Endothelial cell (in vitro differentiated cells): ENCODE measurements around the gene PARVB. TPM values are rescaled to one million over a fixed set of nuclear protein-coding genes. Genes with fewer than 3 reads are reported as not detected.
A peak's percentile ranks its signal among the peaks of the same experiment; 100 is the strongest.

ENCODE experiments used
- DNase-seq: peaks from one replicate; pipeline ENCODE4 v3.0.0; 2021; ENCODE audit warnings: low spot score
- H3K27ac Mint-ChIP-seq: one replicate; pipeline ENCODE4 v1.8.0; 2021; ENCODE audit warnings: mixed read lengths, inconsistent platforms; ENCODE audit not compliant: unreplicated experiment
- H3K27me3 Mint-ChIP-seq: one replicate; pipeline ENCODE4 v1.8.0; 2021; ENCODE audit warnings: mild to moderate bottlenecking, moderate library complexity, mixed read lengths, inconsistent platforms; ENCODE audit not compliant: unreplicated experiment
- H3K36me3 Mint-ChIP-seq: one replicate; pipeline ENCODE4 v1.8.0; 2021; ENCODE audit warnings: mild to moderate bottlenecking, low read depth, mixed read lengths, inconsistent platforms; ENCODE audit not compliant: unreplicated experiment
- H3K4me1 Mint-ChIP-seq: one replicate; pipeline ENCODE4 v1.8.0; 2021; ENCODE audit warnings: mild to moderate bottlenecking, mixed read lengths, inconsistent platforms; ENCODE audit not compliant: unreplicated experiment
- H3K4me3 Mint-ChIP-seq: one replicate; pipeline ENCODE4 v1.8.0; 2021; ENCODE audit warnings: mild to moderate bottlenecking, mixed read lengths, inconsistent platforms; ENCODE audit not compliant: unreplicated experiment
- H3K9me3 Mint-ChIP-seq: one replicate; pipeline ENCODE4 v1.8.0; 2021; ENCODE audit warnings: mixed read lengths, inconsistent platforms; ENCODE audit not compliant: unreplicated experiment
- total RNA-seq: library from RNA; stranded (reverse); fragmentation: NEBNext Ultra II Directional; extraction: Animal tissue kit (Norgen Biotek cat#: 25700); gene quantifications from one replicate; pipeline ENCODE4 v1.2.1, GENCODE V29; 2021; ENCODE audit not compliant: unreplicated experiment
- TF ChIP-seq, protein P1 (sequence below): fragments of 200-600 bp; sonication (generic); IDR thresholded peaks from one replicate; pipeline ENCODE4 v1.5.0; 2021; ENCODE audit warnings: antibody characterized with exemption; ENCODE audit not compliant: unreplicated experiment

PARVB gene
- total RNA-seq, 1 donor from 2014 or later = 105 TPM

DNA sequence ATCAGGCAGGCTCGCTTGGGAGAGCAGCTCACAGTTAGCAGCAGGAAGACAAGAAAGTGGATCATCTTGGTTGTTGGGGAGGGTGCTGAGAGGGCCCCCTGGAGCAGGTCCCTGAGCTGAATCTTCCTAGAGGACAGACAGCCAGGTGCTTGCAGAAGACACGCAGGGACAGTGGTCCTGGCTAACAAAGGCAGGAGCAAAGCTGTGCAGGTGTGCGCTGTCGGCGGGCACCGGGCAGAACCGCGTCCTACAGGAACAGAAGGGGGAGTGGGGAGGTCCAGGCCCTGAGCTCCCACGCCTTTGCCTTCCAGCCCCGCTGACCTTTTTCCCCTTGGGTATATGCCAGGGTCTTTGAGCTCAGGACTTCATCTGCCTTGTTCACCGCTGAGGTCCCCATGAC, 30.1 kb upstream of the PARVB start:
- Mint-ChIP-seq H3K4me1 (peaks cover 2% of the 10 kb centered on the region), H3K27me3 (peaks cover 3% of the 10 kb centered on the region), H3K27ac (no peak overlapping the region), H3K9me3 (no peaks in the 10 kb centered on the region), H3K36me3 (peaks cover 34% of the 10 kb centered on the region), H3K4me3 (no peak overlapping the region)
- TF ChIP-seq, protein P1, sequence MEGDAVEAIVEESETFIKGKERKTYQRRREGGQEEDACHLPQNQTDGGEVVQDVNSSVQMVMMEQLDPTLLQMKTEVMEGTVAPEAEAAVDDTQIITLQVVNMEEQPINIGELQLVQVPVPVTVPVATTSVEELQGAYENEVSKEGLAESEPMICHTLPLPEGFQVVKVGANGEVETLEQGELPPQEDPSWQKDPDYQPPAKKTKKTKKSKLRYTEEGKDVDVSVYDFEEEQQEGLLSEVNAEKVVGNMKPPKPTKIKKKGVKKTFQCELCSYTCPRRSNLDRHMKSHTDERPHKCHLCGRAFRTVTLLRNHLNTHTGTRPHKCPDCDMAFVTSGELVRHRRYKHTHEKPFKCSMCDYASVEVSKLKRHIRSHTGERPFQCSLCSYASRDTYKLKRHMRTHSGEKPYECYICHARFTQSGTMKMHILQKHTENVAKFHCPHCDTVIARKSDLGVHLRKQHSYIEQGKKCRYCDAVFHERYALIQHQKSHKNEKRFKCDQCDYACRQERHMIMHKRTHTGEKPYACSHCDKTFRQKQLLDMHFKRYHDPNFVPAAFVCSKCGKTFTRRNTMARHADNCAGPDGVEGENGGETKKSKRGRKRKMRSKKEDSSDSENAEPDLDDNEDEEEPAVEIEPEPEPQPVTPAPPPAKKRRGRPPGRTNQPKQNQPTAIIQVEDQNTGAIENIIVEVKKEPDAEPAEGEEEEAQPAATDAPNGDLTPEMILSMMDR = no peak
- DNase-seq = no peak

DNA sequence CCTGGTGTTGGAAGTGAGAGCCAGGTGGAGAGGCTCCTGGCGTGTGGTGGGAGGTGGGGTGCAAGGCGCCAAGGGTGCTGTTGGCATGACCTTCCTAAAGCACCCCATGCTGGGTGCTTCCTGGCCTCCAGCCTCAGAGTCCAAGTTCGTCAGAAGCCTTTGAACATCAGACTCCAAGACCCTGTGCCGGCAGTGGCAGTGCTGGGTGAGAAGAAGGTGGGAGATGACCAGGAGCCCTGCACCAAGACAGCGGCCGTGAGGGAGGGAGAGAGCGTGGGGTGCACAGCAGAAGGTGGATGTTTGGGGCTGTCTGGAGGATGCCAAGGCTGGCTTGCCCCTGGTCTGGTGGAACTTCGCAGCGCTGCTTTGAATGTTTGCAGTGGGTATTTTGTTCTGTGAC, 29.7 kb upstream of the PARVB start:
- Mint-ChIP-seq H3K36me3 (peaks cover 38% of the 10 kb centered on the region), H3K4me1 (peaks cover 2% of the 10 kb centered on the region), H3K4me3 (no peak overlapping the region), H3K9me3 (no peaks in the 10 kb centered on the region), H3K27me3 (peaks cover 3% of the 10 kb centered on the region), H3K27ac (no peak overlapping the region)
- TF ChIP-seq, protein P1 = no peak
- no peak for DNase-seq

DNA sequence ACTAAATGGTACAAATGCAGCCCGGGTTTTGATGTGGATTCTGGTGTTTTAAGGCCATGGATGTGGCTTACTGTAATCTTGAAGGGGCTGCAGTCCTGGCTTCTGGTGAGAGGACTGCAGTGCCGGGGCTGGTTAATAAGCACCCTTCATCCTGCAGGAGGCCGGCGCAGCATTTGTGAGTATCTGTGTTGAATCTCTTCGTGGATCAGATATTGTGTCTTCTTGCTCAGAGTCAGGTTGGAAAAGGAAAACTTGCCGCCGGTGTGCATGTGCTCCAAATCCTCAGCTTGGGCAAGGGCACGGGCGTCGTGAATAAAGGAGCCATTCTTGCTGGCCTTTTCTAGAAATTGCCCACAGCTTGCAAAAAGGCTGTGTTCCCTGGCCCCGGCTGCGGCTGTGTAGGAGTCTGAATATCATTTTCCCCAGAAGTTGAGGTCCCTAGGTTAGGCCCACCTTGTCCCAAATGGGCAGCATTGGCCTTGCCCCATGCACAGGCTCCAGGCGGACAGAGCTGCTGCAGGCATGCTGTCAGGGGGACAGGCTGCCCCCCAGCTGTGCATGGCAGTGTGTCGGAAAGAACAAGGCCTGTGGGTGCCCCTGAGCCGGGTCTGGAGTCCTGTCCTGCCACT, 28.9 kb upstream of the PARVB start:
- Mint-ChIP-seq H3K27me3 (peaks cover 3% of the 10 kb centered on the region), H3K4me3 (no peak overlapping the region), H3K36me3 (peaks cover 39% of the 10 kb centered on the region), H3K27ac (no peak overlapping the region), H3K4me1 (peaks cover 2% of the 10 kb centered on the region), H3K9me3 (no peaks in the 10 kb centered on the region)
- TF ChIP-seq, protein P1 = no peak
- DNase-seq = no peak

DNA sequence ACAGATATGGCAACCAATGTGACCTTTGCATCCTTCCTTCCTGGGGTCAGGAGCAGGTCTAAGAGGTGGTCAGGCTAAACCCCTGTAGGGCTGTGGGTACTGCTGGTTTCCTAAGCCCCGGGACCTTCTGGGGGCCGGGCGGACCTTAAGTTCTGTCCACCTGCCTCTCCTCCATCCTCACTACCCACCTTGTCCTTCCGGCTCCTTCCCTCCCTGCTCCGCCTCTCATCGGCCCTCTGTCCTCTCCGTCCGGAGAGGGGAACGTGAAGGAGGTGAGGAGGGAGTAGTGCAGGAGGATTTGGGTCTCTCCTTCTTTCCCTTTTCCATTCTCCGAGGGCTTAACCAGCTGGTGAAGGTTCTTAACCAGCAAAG, 28.3 kb upstream of the PARVB start:
- no peak for DNase-seq
- H3K27ac Mint-ChIP-seq = no peak overlapping the region
- H3K4me1 Mint-ChIP-seq = peaks cover 2% of the 10 kb centered on the region
- peaks cover 39% of the 10 kb centered on the region for H3K36me3 Mint-ChIP-seq
- H3K9me3 Mint-ChIP-seq = no peaks in the 10 kb centered on the region
- TF ChIP-seq, protein P1 = no peak
- H3K4me3 Mint-ChIP-seq = no peak overlapping the region
- H3K27me3 Mint-ChIP-seq = peaks cover 3% of the 10 kb centered on the region

DNA sequence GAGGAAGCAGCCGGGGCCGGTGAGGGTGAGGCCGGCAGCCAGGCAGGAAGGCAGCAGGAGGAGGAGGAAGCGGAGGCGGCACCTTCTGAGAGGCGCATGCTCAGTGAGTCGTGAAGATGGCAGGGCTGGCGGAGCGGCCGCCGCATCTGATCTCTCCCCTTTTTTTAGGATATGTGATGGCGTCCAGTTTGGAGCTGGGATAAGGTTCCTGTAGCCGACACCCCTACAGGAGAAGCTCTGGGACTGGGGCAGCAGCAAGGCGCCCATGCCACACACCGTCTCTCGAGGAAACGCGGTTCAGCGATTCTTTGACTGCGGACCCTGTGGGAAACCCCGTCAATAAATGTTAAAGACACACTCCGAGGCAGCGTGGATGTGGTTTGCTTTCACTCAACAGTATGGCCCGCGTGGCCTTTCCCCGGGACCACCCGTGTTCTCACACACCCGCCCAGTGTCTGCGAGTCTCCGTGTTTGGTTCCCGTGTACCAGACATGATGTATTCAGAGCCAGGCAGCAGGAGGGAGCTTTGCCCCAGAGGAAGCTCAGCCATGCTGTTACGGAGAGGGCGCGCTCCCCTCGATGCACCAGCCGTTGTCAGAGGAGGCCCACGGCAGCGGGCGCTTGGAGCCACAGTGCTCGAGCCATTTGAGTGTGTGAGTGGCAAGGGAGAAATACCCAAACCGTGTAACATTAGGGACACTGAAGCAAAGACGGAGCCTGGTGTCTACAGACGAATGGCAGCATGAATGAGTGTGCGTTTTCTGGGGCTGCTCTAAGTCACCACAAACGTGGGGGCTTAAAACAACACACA, 27.7 kb upstream of the PARVB start:
- no peaks in the 10 kb centered on the region for H3K9me3 Mint-ChIP-seq
- H3K27ac Mint-ChIP-seq = no peak overlapping the region
- TF ChIP-seq, protein P1 = no peak
- DNase-seq = peak; percentile 36
- peaks cover 2% of the 10 kb centered on the region for H3K4me1 Mint-ChIP-seq
- H3K27me3 Mint-ChIP-seq = peaks cover 3% of the 10 kb centered on the region
- H3K36me3 Mint-ChIP-seq = peaks cover 39% of the 10 kb centered on the region
- H3K4me3 Mint-ChIP-seq = no peak overlapping the region
